NCI-H2107 (cell line): ENCODE measurements around the gene TFEB.

Source experiments
- DNase-seq: peaks from one replicate; lab custom pipeline; 2025; lab: John Stamatoyannopoulos, UW

The TFEB gene

GRCh38 chr6:41705996-41706835 is 29.2 kb downstream of the TFEB start:
- no peak for DNase-seq

GRCh38 chr6:41705311-41705995 is 30.0 kb downstream of the TFEB start:
- DNase-seq, result no peak

GRCh38 chr6:41704656-41705310 is 30.6 kb downstream of the TFEB start:
- DNase-seq, result no peak

GRCh38 chr6:41704028-41704427 is 31.4 kb downstream of the TFEB start:
- DNase-seq, result no peak

- no peak for DNase-seq
These were observed 32.5 kb downstream of the TFEB start for GRCh38 chr6:41702771-41703494.

GRCh38 chr6:41702089-41702745 is 33.2 kb downstream of the TFEB start:
- DNase-seq, result no peak

- no peak for DNase-seq
These were observed 34.7 kb downstream of the TFEB start for GRCh38 chr6:41700463-41701347.

DNA sequence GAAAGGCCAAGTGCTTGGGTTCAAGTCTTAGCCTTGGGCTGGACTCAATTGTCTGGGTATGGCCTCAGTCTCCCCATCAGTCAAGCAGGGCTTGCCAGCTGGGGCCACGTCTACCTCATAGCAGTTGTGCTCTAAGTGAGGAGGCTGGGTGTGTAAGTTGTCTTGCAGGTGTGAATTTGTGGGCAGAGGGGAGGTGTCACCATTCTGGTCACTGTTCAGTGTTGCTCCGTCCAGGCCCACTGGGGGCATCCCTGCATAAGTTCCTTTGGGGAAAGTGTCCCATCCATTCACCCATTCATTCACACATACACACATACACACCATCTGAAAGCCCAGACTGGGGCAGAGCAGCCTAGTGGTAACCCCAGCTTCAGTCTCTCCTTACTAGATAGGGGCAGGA is 36.3 kb downstream of the TFEB start:
- DNase-seq, result no peak

DNA sequence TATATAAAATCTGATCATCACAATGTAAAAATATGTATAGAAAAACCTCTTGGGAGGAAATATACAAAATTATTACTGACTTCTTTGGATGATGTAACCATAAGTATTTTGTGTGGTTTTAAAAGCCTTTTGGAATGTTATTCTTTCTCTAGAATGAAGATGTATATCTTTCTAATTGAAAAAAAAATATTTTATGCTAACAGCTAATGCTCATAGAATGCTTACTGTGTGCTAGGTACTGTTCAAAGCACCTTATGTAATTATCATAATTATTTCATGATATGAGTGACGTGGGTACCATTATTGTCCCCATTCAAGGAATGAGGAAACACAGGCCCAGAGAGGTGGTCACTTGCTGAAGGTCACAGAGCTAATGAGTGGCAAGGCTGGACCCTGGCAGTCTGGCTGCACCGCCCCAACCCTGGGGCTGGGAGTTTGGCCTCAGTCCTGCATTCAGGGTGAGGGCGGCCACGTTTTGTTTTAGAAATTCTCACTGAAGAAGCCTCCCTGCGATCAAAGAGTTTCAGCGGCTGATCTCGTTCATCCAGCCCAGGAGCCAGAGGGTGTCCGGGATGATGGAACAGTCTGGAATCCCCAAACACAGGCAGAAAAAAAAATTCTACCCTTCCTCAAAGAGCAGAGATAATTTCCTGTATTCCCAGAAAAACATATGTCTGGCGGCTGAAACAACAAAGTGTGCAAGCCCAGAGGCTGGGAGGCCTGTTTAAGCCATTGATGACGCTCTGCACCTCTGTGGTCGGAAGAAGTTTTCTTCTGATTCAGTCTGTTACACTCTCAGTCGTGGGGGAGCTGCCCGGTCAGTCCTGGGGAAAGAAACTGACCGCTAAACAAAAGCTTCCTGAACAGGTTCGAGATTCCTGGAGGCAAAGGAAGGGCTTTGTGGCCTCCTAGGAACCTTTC is 37.3 kb downstream of the TFEB start:
- DNase-seq, result no peak

DNA sequence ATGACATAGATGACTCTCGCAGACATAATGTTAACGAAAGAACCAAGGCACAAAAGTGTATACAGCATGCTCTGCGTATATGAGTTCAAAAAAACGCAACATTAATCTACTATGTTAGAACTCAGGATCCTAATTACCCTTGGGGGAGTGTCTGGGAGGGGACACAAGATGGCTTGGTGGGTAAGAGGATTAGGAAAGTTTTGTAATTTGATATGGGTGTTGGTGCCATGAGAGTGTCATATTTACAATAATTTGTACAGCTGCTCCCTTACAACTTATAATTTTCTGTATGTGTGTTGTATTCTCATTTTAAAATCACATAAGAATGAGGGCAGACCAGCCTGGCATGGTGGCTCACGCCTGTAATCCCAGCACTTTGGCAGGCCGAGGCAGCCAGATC is 38.6 kb downstream of the TFEB start:
- no peak for DNase-seq

DNA sequence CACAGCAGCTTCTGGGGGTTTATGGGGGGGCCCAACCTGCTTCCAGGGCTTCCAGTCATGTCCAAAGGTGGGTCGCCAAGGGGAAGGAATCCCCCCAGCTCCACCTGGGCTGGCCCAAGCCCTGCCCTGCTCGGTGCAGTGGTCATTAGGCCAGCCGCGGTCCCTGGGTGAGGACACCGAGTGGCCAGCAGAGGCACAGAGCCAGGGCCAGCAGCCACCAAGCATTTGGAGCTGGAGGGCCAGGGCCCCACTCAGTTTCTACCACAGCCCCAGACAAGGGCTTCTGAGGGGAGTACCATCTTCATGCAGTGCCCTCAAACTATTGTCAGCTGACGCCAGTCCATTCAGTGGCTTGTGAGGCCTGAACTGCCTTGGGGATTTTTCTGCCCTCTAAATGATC is 39.6 kb downstream of the TFEB start:
- DNase-seq, result no peak

DNA sequence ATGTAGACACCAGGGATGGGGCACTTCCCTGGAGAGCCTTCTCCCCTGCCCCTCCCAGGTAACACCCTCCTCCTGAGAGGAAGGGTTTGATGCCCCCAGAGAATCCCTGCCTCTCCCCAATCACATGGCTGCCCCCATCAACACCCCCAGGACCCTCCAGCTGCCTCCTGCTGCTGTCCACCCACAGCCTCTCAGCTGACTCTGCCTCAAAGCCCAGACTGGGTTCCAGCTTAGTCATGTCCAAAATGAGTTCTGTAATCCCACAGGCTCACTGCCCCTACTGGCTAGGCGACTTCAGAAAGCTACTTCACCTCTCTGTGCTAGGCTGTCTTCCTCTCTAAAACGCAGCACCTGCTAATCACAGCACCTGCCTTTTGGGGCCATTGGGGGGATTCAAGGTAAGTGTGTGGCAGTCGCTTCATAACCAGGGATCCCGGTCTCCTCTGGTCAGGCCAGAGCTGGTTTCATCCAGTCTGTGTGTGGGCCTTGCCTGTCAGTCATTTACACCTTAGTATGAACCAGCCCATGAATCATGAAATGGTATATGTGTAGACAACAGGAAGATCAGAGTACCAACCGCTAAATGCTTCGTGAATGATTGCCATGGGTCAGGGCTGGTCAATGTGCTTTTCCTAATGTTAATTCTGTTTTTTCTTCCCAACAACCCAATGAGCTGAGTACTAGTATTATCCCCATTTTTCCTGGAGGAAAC is 40.4 kb downstream of the TFEB start:
- DNase-seq, result no peak

DNA sequence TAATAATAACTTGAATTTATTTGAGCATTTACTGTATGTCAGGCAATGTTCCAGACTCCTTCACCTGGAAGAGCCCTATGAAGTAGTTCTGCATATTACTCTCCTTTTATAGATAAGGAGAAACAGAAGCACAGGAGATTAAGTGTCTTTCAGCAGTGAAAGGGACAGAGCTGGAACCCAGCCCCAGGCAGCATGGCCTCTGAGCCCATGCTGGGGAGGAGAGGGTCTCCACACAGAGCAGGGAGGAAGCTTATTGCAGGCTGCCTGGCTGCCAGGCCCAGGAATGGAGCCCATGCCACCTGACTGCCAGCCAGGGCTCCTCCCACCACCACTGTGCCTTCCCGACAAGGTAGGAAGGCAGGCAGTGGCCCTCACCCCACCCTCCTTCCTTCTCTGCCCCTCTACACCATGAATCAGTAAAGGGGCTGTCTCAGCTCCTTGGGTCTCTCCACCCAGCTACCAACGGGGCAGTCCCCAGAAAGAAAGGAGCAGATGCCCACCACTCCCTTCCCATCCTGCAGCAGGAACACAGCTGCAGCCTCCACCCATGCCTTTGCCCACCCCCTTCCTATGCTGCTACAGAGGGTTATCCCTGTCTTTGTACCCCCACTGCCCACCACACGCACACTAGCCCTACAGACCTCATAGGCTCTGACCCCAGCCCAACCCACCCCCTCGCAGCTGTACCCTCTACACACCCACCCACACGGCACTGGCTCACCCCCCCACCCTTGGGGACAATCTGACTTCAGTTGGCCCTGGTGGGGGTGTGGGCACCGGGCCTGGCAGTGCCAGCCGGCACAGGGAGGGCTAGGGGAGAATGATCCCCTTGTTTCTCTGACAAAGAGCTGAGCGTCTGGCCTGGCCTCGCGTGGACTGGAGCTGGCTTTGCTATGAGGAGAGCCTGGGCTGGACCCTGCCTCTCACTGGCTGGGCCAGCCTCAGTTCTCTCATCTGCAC is 41.8 kb downstream of the TFEB start:
- DNase-seq, result no peak

DNA sequence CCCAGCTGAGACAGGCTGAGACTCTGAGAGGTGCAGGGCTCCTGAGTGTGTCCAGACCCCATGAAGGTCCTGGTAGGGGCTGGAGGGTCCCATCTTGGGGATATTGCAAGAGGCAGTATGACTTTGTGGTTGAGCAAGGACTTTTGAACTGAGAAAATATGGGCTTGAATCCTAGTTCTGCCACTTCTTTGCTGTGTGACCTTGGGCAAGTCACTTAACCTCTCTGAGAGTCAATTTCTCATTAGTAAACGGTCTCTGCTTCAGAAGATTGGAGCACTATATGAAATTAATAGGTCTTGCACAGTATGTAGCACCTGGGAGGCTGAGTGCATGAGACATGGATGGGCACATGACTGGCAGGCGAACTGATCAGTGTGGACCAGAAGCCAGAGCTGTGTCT is 42.7 kb downstream of the TFEB start:
- DNase-seq, result no peak

DNA sequence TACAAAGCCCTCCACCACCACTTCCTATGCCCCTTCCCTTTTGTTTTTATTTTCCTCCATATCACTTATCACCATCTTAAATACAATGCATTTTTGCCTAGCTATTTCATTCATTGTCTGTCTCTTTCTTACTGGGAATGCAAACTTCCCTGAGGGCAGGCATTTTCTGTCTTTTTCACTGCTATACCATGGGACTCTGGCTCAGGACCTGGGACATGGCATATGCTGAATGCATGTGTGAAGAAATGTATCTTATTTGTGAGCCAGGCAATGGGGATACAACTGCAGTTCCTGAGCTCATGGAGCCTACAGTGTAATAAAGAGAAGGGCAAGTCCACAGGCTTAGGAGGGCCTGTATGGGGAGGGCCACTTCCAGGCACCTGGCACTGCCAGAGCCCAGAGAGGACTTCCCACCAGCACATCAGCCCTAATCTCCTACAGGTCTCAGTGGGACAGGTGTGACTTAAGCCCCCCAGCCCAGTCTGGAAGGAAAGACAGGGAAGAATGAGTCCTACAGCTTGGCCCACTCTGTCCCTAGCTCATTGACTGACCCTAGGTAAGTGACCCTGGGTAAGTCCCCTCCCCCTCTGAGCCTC is 43.2 kb downstream of the TFEB start:
- no peak for DNase-seq

DNA sequence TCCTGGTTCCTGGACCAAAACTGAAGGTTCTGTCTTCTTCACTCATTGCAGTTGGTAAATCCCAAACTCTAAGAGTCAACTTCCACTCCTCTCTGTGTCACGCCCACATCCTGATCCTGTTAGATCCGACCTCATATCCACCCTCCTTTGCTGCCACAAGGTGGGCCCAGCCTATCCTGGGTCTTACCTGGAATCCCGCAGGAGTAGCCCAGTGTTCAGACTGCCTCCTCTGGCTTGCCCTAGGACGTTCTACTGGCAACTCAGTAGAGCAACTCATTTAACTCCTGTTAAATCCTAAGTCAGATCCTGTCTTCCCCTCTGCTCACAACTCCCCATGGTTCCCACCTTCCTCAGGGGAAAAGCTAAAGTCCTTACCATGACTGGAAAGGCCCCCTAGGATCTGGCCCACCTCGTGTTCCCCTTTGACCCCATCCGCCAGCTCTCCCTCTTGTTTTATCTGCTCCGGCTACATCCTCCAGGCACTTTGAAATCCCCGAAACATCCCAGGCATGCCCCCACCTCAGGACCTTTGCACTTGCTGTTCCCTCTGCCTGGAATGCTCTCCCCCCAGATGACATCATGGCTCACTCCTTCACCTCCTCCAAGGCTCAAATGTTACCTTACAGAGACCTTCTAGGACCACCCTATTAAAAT is 43.9 kb downstream of the TFEB start:
- DNase-seq, result no peak
